Thyroid gland (tissue), 4 donors: ENCODE results near the gene HOXA5. TPM values are rescaled to one million over a fixed set of nuclear protein-coding genes. Genes with fewer than 3 reads are reported as not detected.

Source experiments
- DNase-seq, 2 donors: peaks; one replicate each; pipeline ENCODE4 v3.0.0-alpha.2; 2019
- H3K27ac ChIP-seq, 3 donors: fragments of 200-600 bp; sonication (generic); 1 replicate in 2 of 3; 2 replicates in 1 of 3; pipeline ENCODE4 v1.5.1; 2016 to 2019; ENCODE audit warnings: mild to moderate bottlenecking in 1 of 3, moderate library complexity in 1 of 3
- H3K27me3 ChIP-seq: fragments of 200-600 bp; sonication (generic); one replicate; pipeline ENCODE4 v1.5.1; 2019
- H3K36me3 ChIP-seq, 2 donors: fragments of 200-600 bp; sonication (generic); one replicate each; pipeline ENCODE4 v1.5.1; 2016 to 2019
- H3K4me1 ChIP-seq, 2 donors: fragments of 200-600 bp; sonication (generic); one replicate each; pipeline ENCODE4 v1.5.1; 2017 to 2019
- H3K4me3 ChIP-seq, 3 donors: fragments of 200-600 bp; sonication (generic); replicated peaks in 1 of 3; 1 replicate in 2 of 3; 2 replicates in 1 of 3; pipeline ENCODE4 v1.5.1; 2016; ENCODE audit warnings: mild to moderate bottlenecking in 1 of 3
- H3K9me3 ChIP-seq: fragments of 200-600 bp; sonication (generic); one replicate; pipeline ENCODE4 v1.5.1; 2017
- POLR2A ChIP-seq, 2 donors: fragments of 450-650 bp; IDR thresholded peaks; one replicate each; pipeline ENCODE4 v1.6.1; 2017; ENCODE audit warnings: antibody characterized with exemption in 2 of 2, mild to moderate bottlenecking in 2 of 2, moderate library complexity in 1 of 2
- WGBS, 2 donors: methylation state at CpG; one replicate each; pipeline ENCODE4 v1.1.5; 2017; 5-methylcytosine and 5-hydroxymethylcytosine counted together
- intact Hi-C: fragments of 100-400 bp; cut with DNase I; formaldehyde crosslinking; loops from one replicate; pipeline ENCODE4 v1.15.1; 2023
- total RNA-seq, 4 donors: library from RNA; depleted of rRNA; stranded (reverse); fragments of >200 nt; gene quantifications; one replicate each; pipeline ENCODE4 v1.2.3, GENCODE V29; 2016
- TF ChIP-seq, protein P1 (sequence below), 6 experiments: fragments of 200-600 bp in 3 of 6; fragments of 450-650 bp in 3 of 6; sonication (generic) in 3 of 6; IDR thresholded peaks; one replicate each; pipeline ENCODE4 v1.5.1; 2016 to 2019; ENCODE audit warnings: antibody characterized with exemption in 6 of 6, mild to moderate bottlenecking in 2 of 6, inconsistent platforms in 1 of 6, moderate library complexity in 1 of 6

Gene HOXA5
- total RNA-seq, 4 donors from 2014 or later: 2.0 to 4.4 (median 3.3) TPM

DNA sequence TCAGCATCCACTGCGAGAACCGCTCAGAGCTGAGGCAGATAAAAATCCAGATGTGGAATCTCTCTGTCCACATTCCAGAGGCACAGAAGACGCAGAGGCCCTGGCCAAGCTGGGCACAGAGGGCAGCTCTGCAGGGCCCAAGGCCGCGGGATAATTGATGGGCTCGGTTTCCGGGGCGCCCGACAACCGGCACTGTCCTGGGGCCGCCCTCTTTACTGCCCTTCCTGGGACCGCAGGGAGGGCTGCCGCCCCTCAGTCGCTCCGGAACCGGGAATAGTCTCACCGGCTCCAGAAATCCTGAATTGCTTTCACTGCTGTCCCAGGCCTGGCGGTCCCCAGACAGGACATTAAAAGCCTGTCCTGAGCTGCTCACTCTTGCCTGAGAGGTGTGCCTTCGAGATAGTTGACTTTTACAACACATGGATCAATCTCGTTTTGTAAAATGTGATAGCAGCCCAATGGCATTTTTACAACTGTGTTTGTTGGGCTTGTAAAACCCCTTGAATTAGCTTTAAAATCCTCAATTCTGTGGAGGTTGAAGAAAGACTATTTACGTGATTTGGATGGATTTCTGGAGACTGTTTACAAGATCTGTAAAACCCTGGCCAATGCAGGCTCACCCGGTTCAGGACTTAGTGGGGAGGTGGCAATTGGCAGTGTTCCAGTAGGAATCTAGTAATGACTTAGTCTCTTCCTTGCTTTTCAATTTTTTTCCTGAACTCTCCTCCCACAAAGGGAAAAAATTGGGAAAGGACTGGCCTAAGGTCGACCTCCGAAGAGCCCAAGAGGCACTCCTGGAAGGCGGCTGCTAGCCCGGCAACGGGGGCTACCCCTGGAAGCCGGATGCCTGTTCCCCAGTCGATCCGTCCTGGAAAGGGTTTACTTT lies 5.5 kb upstream of the HOXA5 start:
- DNase-seq: no peak
- Histone ChIP-seq H3K36me3 (no peaks in the 10 kb centered on the region), H3K27ac (no peak overlapping the region), H3K4me3 (no peak overlapping the region), H3K4me1 (peaks cover 15 to 23% of the 10 kb centered on the region in 2 donors), H3K27me3 (peaks cover 91% of the 10 kb centered on the region), H3K9me3 (no peaks in the 10 kb centered on the region)
- 26 to 33% methylated on average over 15 to 30 of the region's 30 CpGs for WGBS, 2 donors
- TF ChIP-seq POLR2A (IDR thresholded peaks at IDR 0.05): no peak
- TF ChIP-seq, protein P1, sequence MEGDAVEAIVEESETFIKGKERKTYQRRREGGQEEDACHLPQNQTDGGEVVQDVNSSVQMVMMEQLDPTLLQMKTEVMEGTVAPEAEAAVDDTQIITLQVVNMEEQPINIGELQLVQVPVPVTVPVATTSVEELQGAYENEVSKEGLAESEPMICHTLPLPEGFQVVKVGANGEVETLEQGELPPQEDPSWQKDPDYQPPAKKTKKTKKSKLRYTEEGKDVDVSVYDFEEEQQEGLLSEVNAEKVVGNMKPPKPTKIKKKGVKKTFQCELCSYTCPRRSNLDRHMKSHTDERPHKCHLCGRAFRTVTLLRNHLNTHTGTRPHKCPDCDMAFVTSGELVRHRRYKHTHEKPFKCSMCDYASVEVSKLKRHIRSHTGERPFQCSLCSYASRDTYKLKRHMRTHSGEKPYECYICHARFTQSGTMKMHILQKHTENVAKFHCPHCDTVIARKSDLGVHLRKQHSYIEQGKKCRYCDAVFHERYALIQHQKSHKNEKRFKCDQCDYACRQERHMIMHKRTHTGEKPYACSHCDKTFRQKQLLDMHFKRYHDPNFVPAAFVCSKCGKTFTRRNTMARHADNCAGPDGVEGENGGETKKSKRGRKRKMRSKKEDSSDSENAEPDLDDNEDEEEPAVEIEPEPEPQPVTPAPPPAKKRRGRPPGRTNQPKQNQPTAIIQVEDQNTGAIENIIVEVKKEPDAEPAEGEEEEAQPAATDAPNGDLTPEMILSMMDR (IDR thresholded peaks at IDR 0.05): no peak
- intact Hi-C loops: no loop called here

DNA sequence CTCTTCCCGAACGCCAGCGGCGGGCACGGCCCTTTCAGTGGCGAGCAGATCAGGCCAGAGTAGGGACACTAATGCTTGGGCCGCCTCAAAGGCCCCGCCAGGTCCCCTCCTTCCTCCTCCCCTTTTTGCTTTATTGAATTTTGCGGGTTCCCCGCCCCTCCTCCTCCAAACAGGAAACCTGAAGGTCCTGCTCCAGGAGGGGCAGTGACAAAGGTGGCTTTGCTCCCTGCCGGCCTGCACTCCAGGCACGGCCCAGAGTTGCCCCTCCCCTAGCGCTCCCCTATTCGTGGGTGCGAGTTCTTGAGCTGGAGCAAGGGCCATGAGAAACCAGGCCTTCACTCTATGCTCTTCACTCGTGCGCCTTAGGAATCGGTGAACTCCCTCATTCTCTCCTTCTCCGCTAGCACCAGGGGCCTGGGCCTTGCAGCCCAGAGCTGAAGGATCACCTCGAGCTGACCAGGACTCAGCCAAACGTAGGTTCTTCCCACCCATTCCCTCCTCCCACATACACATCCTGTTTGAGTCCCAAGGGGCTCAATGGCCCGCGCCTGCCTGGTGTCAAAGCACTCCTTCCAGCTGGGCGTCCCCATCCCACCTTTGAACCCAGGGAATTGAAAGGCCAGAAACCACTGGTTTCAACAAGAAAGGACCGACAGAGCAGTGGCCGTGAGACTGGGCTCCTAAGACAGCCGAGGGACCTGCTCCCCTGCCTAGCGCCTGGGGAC lies 4.7 kb upstream of the HOXA5 start:
- no peak for DNase-seq
- TF ChIP-seq, protein P1 (IDR thresholded peaks at IDR 0.05): no peak
- TF ChIP-seq POLR2A (IDR thresholded peaks at IDR 0.05): no peak
- WGBS, 2 donors: 20 to 22% methylated on average over 18 to 28 of the region's 28 CpGs
- Histone ChIP-seq H3K27ac (no peak overlapping the region), H3K4me1 (peaks cover 15 to 27% of the 10 kb centered on the region in 2 donors), H3K9me3 (no peaks in the 10 kb centered on the region), H3K4me3 (no peak overlapping the region), H3K36me3 (no peaks in the 10 kb centered on the region), H3K27me3 (peaks cover 89% of the 10 kb centered on the region)
- intact Hi-C loops: no loop called here

DNA sequence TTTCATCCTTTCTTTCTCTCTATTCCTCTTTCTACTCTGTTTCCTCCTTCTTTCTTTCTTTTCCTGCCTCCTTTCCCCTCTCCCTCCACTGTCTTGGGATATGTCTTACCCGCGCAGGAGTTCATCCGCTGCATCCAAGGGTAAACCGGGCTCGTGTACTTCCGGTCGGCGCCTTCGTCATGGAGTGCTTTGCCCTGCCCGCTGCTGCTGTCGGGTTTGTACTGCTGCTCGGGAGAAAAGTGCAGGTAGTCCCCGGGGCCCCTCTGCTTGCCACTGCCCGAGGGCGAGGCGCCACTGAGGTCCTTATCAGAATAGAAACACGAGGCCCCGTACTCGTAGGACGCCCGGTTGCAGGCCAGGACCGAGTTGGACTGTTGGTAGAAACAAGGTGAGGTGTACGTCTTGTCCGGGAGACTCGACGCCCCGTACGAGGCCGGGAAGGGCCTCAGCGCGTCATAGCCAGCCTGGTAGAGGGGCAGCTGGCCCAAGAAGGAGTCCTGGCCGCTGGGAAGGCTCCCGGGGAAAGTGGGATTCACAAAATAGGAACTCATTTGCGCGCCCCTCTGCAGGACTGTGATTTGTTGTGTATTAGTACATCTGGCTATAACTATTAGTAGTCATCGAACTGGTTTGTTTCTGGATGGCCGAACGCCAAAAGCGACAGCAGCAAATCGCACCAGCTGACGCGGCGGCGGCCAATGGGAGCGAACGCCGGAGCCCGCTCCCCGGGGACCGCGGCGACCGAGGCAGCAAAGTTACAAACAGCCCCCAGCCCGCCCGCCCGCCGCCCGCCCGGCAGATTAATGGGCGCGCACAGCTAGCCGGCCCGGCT lies 3.9 kb upstream of the HOXA5 start, which contains the start of gene HOXA6:
HOXA6 (minus strand) TSS at position 576 of the 832 bp plus-strand sequence; CDS start at position 551, 25 bp downstream.
- Histone ChIP-seq H3K27me3 (peaks cover 89% of the 10 kb centered on the region), H3K36me3 (no peaks in the 10 kb centered on the region), H3K4me1 (peaks cover 23 to 29% of the 10 kb centered on the region in 2 donors), H3K9me3 (no peaks in the 10 kb centered on the region), H3K27ac (no peak within 1 kb of the TSS), H3K4me3 (no peak within 1 kb of the TSS)
- no peak for TF ChIP-seq POLR2A (IDR thresholded peaks at IDR 0.05)
- TF ChIP-seq, protein P1 (IDR thresholded peaks at IDR 0.05): no peak
- intact Hi-C loops: no loop called here
- DNase-seq: no peak
- 15 to 19% methylated on average over 39 to 53 of the region's 63 CpGs for WGBS, 2 donors

DNA sequence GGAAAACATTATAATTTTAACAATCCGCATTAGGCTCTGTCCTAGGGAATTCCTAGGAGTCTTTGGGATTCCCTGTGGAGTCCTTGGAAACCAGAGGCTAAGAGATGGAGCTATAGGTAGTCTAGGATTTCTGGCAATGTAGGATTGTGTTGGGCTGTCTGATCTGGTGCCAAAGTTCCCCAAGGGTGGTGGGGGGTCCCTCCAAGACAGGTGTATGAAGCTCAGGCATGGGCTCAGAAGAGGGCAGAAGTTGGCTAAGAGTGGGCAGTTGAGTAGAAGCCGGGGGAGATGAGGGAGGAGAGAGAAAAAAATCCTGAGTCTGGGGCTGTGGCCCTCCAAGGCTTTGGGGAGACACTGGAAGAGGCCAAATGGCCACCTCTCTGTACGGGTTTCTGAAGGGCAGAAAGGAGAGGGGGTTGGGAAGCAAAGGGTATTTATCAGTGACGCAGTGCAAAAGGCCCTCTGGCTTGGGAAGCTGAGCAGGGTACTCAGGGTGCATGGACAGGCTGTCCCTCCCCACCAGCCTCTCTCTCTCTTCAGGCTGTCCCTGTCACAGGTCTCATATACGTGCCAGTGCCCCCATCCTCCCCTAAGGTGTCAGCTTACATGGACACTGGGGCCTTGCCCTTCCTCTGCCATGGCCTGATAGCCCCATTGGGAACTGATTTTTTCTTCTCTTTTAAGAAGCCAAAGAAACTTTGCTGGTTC lies 3.2 kb upstream of the HOXA5 start:
- no peak for TF ChIP-seq POLR2A (IDR thresholded peaks at IDR 0.05)
- TF ChIP-seq, protein P1 (IDR thresholded peaks at IDR 0.05): no peak
- Histone ChIP-seq H3K4me3 (no peak overlapping the region), H3K36me3 (no peaks in the 10 kb centered on the region), H3K27me3 (peaks cover 89% of the 10 kb centered on the region), H3K9me3 (no peaks in the 10 kb centered on the region), H3K27ac (no peak overlapping the region), H3K4me1 (peaks cover 23 to 30% of the 10 kb centered on the region in 2 donors)
- DNase-seq: no peak
- WGBS, 2 donors: 38 to 61% methylated on average over 5 of the region's 5 CpGs
- intact Hi-C loops: no loop called here
